ENCODE results near the gene DNAJB9.

DNA sequence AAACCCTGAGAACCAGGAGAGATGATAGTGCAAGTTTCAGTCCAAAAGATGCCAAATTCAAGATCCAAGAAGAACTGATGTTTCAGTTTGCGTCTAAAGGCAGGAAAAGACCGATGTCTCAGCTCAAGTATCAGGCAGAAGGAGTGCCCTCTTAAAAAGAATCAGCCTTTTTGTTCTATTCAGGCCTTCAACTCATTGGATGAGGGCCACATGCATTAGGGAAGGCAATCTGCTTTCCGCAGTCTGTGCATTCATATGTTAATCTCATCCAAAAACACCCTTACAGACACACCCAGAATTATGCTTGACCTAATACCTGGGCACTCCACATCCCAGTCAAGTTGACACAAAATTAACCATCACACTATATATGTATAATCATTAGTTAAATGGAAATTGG lies 45.2 kb downstream of the DNAJB9 start:
- TF ChIP-seq, protein P1, sequence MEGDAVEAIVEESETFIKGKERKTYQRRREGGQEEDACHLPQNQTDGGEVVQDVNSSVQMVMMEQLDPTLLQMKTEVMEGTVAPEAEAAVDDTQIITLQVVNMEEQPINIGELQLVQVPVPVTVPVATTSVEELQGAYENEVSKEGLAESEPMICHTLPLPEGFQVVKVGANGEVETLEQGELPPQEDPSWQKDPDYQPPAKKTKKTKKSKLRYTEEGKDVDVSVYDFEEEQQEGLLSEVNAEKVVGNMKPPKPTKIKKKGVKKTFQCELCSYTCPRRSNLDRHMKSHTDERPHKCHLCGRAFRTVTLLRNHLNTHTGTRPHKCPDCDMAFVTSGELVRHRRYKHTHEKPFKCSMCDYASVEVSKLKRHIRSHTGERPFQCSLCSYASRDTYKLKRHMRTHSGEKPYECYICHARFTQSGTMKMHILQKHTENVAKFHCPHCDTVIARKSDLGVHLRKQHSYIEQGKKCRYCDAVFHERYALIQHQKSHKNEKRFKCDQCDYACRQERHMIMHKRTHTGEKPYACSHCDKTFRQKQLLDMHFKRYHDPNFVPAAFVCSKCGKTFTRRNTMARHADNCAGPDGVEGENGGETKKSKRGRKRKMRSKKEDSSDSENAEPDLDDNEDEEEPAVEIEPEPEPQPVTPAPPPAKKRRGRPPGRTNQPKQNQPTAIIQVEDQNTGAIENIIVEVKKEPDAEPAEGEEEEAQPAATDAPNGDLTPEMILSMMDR (IDR thresholded peaks at IDR 0.05 in 4 of 5, conservative IDR thresholded peaks at IDR 0.05 in 1 of 5), result no peak
- TF ChIP-seq POLR2A (IDR thresholded peaks at IDR 0.05), result no peak

Measured in gastrocnemius medialis (tissue), 4 donors.